Sigmoid colon (tissue), 3 donors: ENCODE measurements around the gene TLR9.

Experiments
- CTCF ChIP-seq, 4 experiments: fragments of 450-650 bp in 3 of 4; fragments of 200-600 bp in 1 of 4; IDR thresholded peaks; one replicate each; pipeline ENCODE4 v1.5.1; 2016 to 2019; ENCODE audit warnings: antibody characterized with exemption in 4 of 4, mild to moderate bottlenecking in 3 of 4, moderate library complexity in 2 of 4
- POLR2A ChIP-seq, 2 donors: fragments of 450-650 bp; IDR thresholded peaks; one replicate each; pipeline ENCODE4 v1.6.1; 2016; ENCODE audit warnings: antibody characterized with exemption in 2 of 2, mild to moderate bottlenecking in 2 of 2, moderate library complexity in 2 of 2

- TF ChIP-seq CTCF (IDR thresholded peaks at IDR 0.05) (no peak), POLR2A (IDR thresholded peaks at IDR 0.05) (no peak)
Measured at GRCh38 chr3:52227117-52227516, 1.7 kb upstream of the TLR9 start.
